GM12864 (cell line): ENCODE measurements around the gene WNT16.

Experiments used
- DNase-seq: peaks from one replicate; pipeline ENCODE4 v3.0.0-alpha.2; 2011; ENCODE audit warnings: low read depth
- H3K4me3 ChIP-seq: 2 replicates; pipeline ENCODE4 v1.5.1; 2011; ENCODE audit warnings: mild to moderate bottlenecking, low read depth, low read length, control low read depth
- TF ChIP-seq, protein P1 (sequence below): IDR thresholded peaks from 2 replicates; pipeline ENCODE4 v1.5.1; 2011; ENCODE audit warnings: low read depth, mild to moderate bottlenecking, moderate library complexity, low read length, control low read depth, inconsistent platforms; ENCODE audit errors: missing control alignments

Gene WNT16

DNA sequence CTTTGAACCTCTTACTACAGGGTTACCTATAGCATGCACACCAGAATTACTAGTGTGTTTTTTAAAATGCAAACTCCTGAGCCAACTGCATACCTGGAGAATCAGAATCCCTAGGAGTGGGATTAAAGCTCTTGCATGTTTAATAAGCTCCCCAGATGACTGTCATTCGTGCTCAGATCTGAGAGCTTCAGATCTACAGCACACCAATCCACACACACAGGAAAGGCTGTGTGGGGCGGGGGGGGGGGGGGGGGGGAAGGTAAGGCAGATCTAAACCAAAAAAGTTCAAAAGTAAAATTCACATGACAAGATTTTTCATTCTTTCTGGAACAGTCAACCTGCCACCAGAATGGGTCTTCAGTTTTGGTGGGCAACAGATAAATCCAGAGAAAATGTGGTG is 61.8 kb downstream of the WNT16 start:
- TF ChIP-seq, protein P1, sequence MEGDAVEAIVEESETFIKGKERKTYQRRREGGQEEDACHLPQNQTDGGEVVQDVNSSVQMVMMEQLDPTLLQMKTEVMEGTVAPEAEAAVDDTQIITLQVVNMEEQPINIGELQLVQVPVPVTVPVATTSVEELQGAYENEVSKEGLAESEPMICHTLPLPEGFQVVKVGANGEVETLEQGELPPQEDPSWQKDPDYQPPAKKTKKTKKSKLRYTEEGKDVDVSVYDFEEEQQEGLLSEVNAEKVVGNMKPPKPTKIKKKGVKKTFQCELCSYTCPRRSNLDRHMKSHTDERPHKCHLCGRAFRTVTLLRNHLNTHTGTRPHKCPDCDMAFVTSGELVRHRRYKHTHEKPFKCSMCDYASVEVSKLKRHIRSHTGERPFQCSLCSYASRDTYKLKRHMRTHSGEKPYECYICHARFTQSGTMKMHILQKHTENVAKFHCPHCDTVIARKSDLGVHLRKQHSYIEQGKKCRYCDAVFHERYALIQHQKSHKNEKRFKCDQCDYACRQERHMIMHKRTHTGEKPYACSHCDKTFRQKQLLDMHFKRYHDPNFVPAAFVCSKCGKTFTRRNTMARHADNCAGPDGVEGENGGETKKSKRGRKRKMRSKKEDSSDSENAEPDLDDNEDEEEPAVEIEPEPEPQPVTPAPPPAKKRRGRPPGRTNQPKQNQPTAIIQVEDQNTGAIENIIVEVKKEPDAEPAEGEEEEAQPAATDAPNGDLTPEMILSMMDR, result no peak
- no peak overlapping the region; the same call in 1 of the 2 replicates for H3K4me3 ChIP-seq
- no peak for DNase-seq
